Activated T-cell treated with anti-CD3 and anti-CD28 coated beads, Interleukin-2, amount 50 U/mL, for 72 hours (primary cell): Measurements from ENCODE around the gene CDS1. TPM values are rescaled to one million over a fixed set of nuclear protein-coding genes. Genes with fewer than 3 reads are reported as not detected.

Experiments
- ATAC-seq, 2 donors: fragments of 150-1000 bp; cut with Tn5 transposase; replicated peaks in 1 of 2; 2 replicates each; pipeline ENCODE4 v1.10.0; 2021; ENCODE audit warnings: moderate library complexity in 2 of 2, mild to moderate bottlenecking in 1 of 2
- DNase-seq, 2 donors: peaks; one replicate each; pipeline ENCODE4 v3.0.0; 2021 to 2022; ENCODE audit warnings: mixed read lengths in 1 of 2
- H3K27ac Mint-ChIP-seq: one replicate; pipeline ENCODE4 v1.8.0; 2022; ENCODE audit warnings: mild to moderate bottlenecking, moderate library complexity, mixed read lengths
- H3K27me3 Mint-ChIP-seq: one replicate; pipeline ENCODE4 v1.8.0; 2022; ENCODE audit warnings: low read depth, mixed read lengths
- H3K36me3 Mint-ChIP-seq, 2 donors: one replicate each; pipeline ENCODE4 v1.8.0; 2022; ENCODE audit warnings: mixed read lengths in 2 of 2, mild to moderate bottlenecking in 1 of 2; ENCODE audit not compliant: insufficient read depth in 2 of 2
- H3K4me1 Mint-ChIP-seq: one replicate; pipeline ENCODE4 v1.8.0; 2022; ENCODE audit warnings: low read depth, mixed read lengths
- H3K4me3 Mint-ChIP-seq, 2 donors: one replicate each; pipeline ENCODE4 v1.8.0; 2022; ENCODE audit warnings: mild to moderate bottlenecking in 2 of 2, mixed read lengths in 2 of 2, moderate library complexity in 2 of 2
- H3K9me3 Mint-ChIP-seq, 2 donors: one replicate each; pipeline ENCODE4 v1.8.0; 2022; ENCODE audit warnings: mixed read lengths in 2 of 2
- total RNA-seq, 2 donors: library from RNA; stranded (reverse); gene quantifications; one replicate each; pipeline ENCODE4 v1.2.3, GENCODE V29; 2022

The CDS1 gene
- total RNA-seq, 2 donors from 2014 or later = 0.22 to 0.28 TPM

GRCh38 chr4:84683064-84683850 lies 100.3 kb downstream of the CDS1 start:
- Mint-ChIP-seq H3K9me3 (no peaks in the 10 kb centered on the region), H3K36me3 (no peaks in the 10 kb centered on the region), H3K27me3 (peaks cover 5% of the 10 kb centered on the region), H3K4me1 (peaks cover 12% of the 10 kb centered on the region), H3K4me3 (no peak overlapping the region), H3K27ac (no peak overlapping the region)
- ATAC-seq = no peak
- no peak for DNase-seq

GRCh38 chr4:84684361-84684760 lies 101.4 kb downstream of the CDS1 start:
- Mint-ChIP-seq H3K36me3 (no peaks in the 10 kb centered on the region), H3K27ac (no peak overlapping the region), H3K9me3 (no peaks in the 10 kb centered on the region), H3K4me1 (peaks cover 12% of the 10 kb centered on the region), H3K4me3 (no peak overlapping the region), H3K27me3 (peaks cover 5% of the 10 kb centered on the region)
- DNase-seq (no peak), ATAC-seq (no peak)

GRCh38 chr4:84685105-84685504 lies 102.2 kb downstream of the CDS1 start:
- no peak for ATAC-seq
- H3K27me3 Mint-ChIP-seq = peaks cover 5% of the 10 kb centered on the region
- no peaks in the 10 kb centered on the region for H3K9me3 Mint-ChIP-seq
- H3K4me1 Mint-ChIP-seq = peaks cover 12% of the 10 kb centered on the region
- H3K36me3 Mint-ChIP-seq = no peaks in the 10 kb centered on the region
- no peak overlapping the region for H3K27ac Mint-ChIP-seq
- DNase-seq = no peak
- no peak overlapping the region for H3K4me3 Mint-ChIP-seq

- DNase-seq (no peak), ATAC-seq (no peak)
- no peaks in the 10 kb centered on the region for H3K36me3 Mint-ChIP-seq
- no peak overlapping the region for H3K4me3 Mint-ChIP-seq
- no peaks in the 10 kb centered on the region for H3K9me3 Mint-ChIP-seq
- peaks cover 5% of the 10 kb centered on the region for H3K27me3 Mint-ChIP-seq
- no peak overlapping the region for H3K27ac Mint-ChIP-seq
- H3K4me1 Mint-ChIP-seq = peaks cover 4% of the 10 kb centered on the region
Measured at GRCh38 chr4:84688605-84689004, 105.7 kb downstream of the CDS1 start.

DNA sequence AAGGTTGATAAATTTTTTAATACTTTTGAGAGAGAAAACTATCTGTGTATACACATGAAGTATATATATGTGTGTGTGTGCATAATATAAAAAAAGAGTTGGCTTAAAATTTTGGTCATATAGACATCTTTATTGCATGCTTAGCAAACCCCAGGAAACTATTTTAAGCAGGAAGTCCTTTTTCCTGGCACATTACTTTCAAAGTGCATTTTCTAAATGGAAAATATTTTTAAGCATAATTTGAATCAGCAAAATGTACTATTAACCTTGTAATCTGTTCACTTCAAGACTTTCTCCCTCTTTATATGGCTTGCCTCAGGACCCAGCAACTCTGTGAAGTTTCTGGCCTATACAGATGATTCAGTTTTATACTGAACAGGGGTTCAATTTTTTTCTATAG lies 106.3 kb downstream of the CDS1 start:
- ATAC-seq (no peak), DNase-seq (no peak)
- Mint-ChIP-seq H3K36me3 (no peaks in the 10 kb centered on the region), H3K4me1 (peaks cover 2% of the 10 kb centered on the region), H3K27ac (no peak overlapping the region), H3K9me3 (no peaks in the 10 kb centered on the region), H3K4me3 (no peak overlapping the region), H3K27me3 (peaks cover 2% of the 10 kb centered on the region)

DNA sequence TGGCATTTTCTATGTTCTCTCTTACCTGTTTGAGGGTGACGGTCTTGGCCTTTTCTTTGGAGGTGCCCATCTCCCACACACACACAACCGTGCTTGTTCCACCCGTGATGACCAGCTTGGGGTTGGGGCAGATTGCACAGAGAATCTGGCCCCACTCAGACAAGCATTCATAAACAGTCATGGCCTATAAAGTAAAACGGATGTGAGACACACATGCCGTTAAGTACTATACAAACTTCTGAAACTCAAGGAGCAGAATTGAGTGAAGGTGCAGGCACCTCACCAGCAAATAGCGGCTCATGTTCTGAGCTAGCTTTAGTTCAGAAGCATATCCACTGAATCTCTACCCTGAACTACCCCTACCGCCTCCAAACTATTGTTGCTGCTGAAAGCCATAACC lies 107.6 kb downstream of the CDS1 start:
- H3K27me3 Mint-ChIP-seq = no peaks in the 10 kb centered on the region
- ATAC-seq (peak in 1 of 2 donors; percentile 25), DNase-seq (no peak)
- H3K4me1 Mint-ChIP-seq = no peaks in the 10 kb centered on the region
- H3K36me3 Mint-ChIP-seq = no peaks in the 10 kb centered on the region
- no peaks in the 10 kb centered on the region for H3K9me3 Mint-ChIP-seq
- no peak overlapping the region for H3K4me3 Mint-ChIP-seq
- H3K27ac Mint-ChIP-seq = no peak overlapping the region

GRCh38 chr4:84691170-84691691 lies 108.3 kb downstream of the CDS1 start:
- no peaks in the 10 kb centered on the region for H3K9me3 Mint-ChIP-seq
- no peaks in the 10 kb centered on the region for H3K36me3 Mint-ChIP-seq
- H3K4me3 Mint-ChIP-seq = no peak overlapping the region
- ATAC-seq (peak; percentile 25 to 94), DNase-seq (no peak)
- H3K4me1 Mint-ChIP-seq = no peaks in the 10 kb centered on the region
- no peaks in the 10 kb centered on the region for H3K27me3 Mint-ChIP-seq
- H3K27ac Mint-ChIP-seq = no peak overlapping the region

DNA sequence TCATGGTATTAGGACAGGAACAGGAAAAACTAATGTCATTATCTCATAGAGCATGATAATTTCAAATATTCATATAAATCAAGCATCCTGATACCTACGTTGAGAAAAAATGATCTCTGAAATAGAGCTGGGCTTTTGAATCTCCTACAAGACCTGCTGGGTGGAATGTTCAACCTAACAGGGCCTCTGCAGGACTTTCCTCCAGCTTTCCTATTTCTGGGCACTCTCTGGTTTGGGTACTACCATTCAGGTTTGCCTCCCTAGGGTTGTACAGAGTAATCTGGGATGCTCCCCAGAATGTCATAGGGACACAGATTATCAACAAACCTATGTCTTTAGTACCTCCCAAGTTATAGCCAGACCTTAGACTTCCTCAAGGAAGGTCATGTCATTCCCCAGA lies 108.9 kb downstream of the CDS1 start:
- Mint-ChIP-seq H3K27me3 (no peaks in the 10 kb centered on the region), H3K27ac (no peak overlapping the region), H3K4me1 (no peaks in the 10 kb centered on the region)

GRCh38 chr4:84697159-84697558 lies 114.2 kb downstream of the CDS1 start:
- no peak overlapping the region for H3K27ac Mint-ChIP-seq
- ATAC-seq = no peak
- H3K9me3 Mint-ChIP-seq = no peaks in the 10 kb centered on the region
- no peaks in the 10 kb centered on the region for H3K4me1 Mint-ChIP-seq
- no peaks in the 10 kb centered on the region for H3K27me3 Mint-ChIP-seq
- no peaks in the 10 kb centered on the region for H3K36me3 Mint-ChIP-seq
- no peak for DNase-seq
- H3K4me3 Mint-ChIP-seq = no peak overlapping the region

More for the DNA sequence above, 108.9 kb downstream of the CDS1 start:
- Mint-ChIP-seq H3K4me3 (no peak overlapping the region), H3K9me3 (no peaks in the 10 kb centered on the region), H3K36me3 (no peaks in the 10 kb centered on the region)
- no peak for DNase-seq
- no peak for ATAC-seq

DNA sequence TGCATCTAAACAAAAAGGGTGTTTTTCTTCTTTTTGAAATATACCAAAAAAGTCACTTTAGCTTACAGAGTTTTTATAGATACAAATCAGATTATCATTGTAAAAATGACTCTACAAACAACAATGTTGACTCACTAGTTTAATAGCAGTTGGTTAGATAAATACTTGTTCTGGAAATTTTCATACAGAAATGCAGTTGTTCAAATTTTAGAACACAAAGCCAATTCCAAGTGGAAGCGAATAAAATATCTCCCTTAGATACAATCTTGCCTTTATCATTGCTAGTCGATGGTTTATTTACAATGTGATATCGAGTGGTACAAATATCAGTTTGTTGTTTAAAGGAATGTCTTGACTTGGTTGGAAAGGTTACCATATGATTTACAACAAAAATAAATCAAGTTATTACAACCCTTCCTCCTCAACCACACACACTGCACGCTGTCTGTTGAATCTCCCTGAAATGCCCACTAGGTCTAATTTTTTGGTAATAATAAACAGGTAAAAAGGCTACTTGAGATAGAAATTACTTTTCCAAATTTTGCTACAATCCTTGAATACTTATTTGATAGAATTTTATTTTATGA lies 114.8 kb downstream of the CDS1 start:
- H3K27me3 Mint-ChIP-seq = no peaks in the 10 kb centered on the region
- no peaks in the 10 kb centered on the region for H3K9me3 Mint-ChIP-seq
- ATAC-seq (no peak), DNase-seq (no peak)
- H3K27ac Mint-ChIP-seq = no peak overlapping the region
- no peak overlapping the region for H3K4me3 Mint-ChIP-seq
- H3K36me3 Mint-ChIP-seq = no peaks in the 10 kb centered on the region
- H3K4me1 Mint-ChIP-seq = no peaks in the 10 kb centered on the region

GRCh38 chr4:84699001-84699671 lies 116.2 kb downstream of the CDS1 start:
- no peaks in the 10 kb centered on the region for H3K36me3 Mint-ChIP-seq
- H3K4me3 Mint-ChIP-seq = no peak overlapping the region
- DNase-seq (no peak), ATAC-seq (peak in 1 of 2 donors; percentile 60)
- no peaks in the 10 kb centered on the region for H3K27me3 Mint-ChIP-seq
- H3K4me1 Mint-ChIP-seq = no peaks in the 10 kb centered on the region
- H3K27ac Mint-ChIP-seq = no peak overlapping the region
- H3K9me3 Mint-ChIP-seq = no peaks in the 10 kb centered on the region
